ENCODE measurements around the gene INO80B.

- no peak for TF ChIP-seq EP300 (IDR thresholded peaks at IDR 0.05; ENCODE audit: borderline replicate concordance)
- TF ChIP-seq CREB1 (IDR thresholded peaks at IDR 0.05; ENCODE audit: low read depth): no peak
- TF ChIP-seq, protein P1, sequence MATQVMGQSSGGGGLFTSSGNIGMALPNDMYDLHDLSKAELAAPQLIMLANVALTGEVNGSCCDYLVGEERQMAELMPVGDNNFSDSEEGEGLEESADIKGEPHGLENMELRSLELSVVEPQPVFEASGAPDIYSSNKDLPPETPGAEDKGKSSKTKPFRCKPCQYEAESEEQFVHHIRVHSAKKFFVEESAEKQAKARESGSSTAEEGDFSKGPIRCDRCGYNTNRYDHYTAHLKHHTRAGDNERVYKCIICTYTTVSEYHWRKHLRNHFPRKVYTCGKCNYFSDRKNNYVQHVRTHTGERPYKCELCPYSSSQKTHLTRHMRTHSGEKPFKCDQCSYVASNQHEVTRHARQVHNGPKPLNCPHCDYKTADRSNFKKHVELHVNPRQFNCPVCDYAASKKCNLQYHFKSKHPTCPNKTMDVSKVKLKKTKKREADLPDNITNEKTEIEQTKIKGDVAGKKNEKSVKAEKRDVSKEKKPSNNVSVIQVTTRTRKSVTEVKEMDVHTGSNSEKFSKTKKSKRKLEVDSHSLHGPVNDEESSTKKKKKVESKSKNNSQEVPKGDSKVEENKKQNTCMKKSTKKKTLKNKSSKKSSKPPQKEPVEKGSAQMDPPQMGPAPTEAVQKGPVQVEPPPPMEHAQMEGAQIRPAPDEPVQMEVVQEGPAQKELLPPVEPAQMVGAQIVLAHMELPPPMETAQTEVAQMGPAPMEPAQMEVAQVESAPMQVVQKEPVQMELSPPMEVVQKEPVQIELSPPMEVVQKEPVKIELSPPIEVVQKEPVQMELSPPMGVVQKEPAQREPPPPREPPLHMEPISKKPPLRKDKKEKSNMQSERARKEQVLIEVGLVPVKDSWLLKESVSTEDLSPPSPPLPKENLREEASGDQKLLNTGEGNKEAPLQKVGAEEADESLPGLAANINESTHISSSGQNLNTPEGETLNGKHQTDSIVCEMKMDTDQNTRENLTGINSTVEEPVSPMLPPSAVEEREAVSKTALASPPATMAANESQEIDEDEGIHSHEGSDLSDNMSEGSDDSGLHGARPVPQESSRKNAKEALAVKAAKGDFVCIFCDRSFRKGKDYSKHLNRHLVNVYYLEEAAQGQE (IDR thresholded peaks at IDR 0.05; ENCODE audit: low read depth): no peak
- TF ChIP-seq USF1 (IDR thresholded peaks at IDR 0.05): no peak
- no peak for TF ChIP-seq RAD21 (IDR thresholded peaks at IDR 0.05; ENCODE audit: low read depth)
- TF ChIP-seq TEAD4 (IDR thresholded peaks at IDR 0.05): no peak
- TF ChIP-seq NFIC (IDR thresholded peaks at IDR 0.05): no peak
- TF ChIP-seq, protein P2, sequence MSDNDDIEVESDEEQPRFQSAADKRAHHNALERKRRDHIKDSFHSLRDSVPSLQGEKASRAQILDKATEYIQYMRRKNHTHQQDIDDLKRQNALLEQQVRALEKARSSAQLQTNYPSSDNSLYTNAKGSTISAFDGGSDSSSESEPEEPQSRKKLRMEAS (IDR thresholded peaks at IDR 0.05): no peak
- no peak for TF ChIP-seq TAF1 (IDR thresholded peaks at IDR 0.05; ENCODE audit: low read depth)
- TF ChIP-seq EGR1 (IDR thresholded peaks at IDR 0.05): no peak
- no peak for TF ChIP-seq FOXM1 (IDR thresholded peaks at IDR 0.05; ENCODE audit: borderline replicate concordance, low read depth)
- no peak for TF ChIP-seq ZBTB7A (IDR thresholded peaks at IDR 0.05; ENCODE audit: low read depth)
- TF ChIP-seq CEBPB (IDR thresholded peaks at IDR 0.05): no peak
Observed at GRCh38 chr2:74406035-74406434, 48.9 kb upstream of the INO80B start.

All from Ishikawa (cell line).